K562 (cell line): Measurements from ENCODE around the gene SIDT1. TPM values are rescaled to one million over a fixed set of nuclear protein-coding genes. Genes with fewer than 3 reads are reported as not detected.

Experiments used
- ATAC-seq: fragments of 200-7000 bp; cut with Tn5 transposase; 3 replicates; pipeline ENCODE4 v1.9.1; 2020; ENCODE audit warnings: moderate library complexity
- BruUV-seq: library from RNA; stranded (reverse); fragments of 400-500 nt; replicated peaks from 2 replicates; lab custom pipeline; 2021; lab: Mats Ljungman, UMichigan
- CTCF ChIA-PET: fragments of 300-600 bp; formaldehyde crosslinking; extraction: SDS; loops from one replicate; lab custom pipeline; 2021; ENCODE audit warnings: low intra/inter-chr PET ratio; lab: Yijun Ruan, JAX
- POLR2A ChIA-PET: fragments of 300-600, 350-650 bp; sonication (Branson Sonifier 250); formaldehyde crosslinking; extraction: SDS; loops from one replicate; lab custom pipeline; 2021; ENCODE audit warnings: antibody characterized with exemption, inconsistent platforms; lab: Yijun Ruan, JAX
- DNase-seq, 4 experiments: peaks; one replicate each; pipeline versions ENCODE4 v3.0.0 to v3.0.0-alpha.2; 2011 to 2018; ENCODE audit warnings: low spot score in 3 of 4, mixed read lengths in 3 of 4; ENCODE audit errors: extremely low read depth in 1 of 4
- FAIRE-seq: peaks from 2 replicates; lab custom pipeline; 2011; peaks lifted over from hg19 to GRCh38; lab: Jason Lieb, UNC
- H2AFZ ChIP-seq: 2 replicates; pipeline ENCODE4 v1.6.0; 2011; ENCODE audit warnings: low read depth, low read length, control low read depth, inconsistent platforms
- H3K27ac ChIP-seq: fragments of 200-600 bp; 3 replicates; pipeline ENCODE4 v1.8.0; 2011; ENCODE audit warnings: low read depth, mild to moderate bottlenecking, control low read depth, inconsistent platforms, low read length, moderate library complexity, mixed read lengths; ENCODE audit errors: extremely low read depth
- H3K27me3 ChIP-seq, 2 experiments: fragments of 300-600 bp in 1 of 2; 2 replicates in 1 of 2; 3 replicates in 1 of 2; pipeline versions ENCODE4 v1.6.0 to v1.8.0; 2011; ENCODE audit warnings: inconsistent platforms in 2 of 2, low read length in 2 of 2, mild to moderate bottlenecking in 1 of 2, mixed read lengths in 1 of 2, moderate library complexity in 1 of 2; ENCODE audit not compliant: control insufficient read depth in 2 of 2, insufficient read depth in 2 of 2
- H3K36me3 ChIP-seq: fragments of 300-600 bp; 3 replicates; pipeline ENCODE4 v1.8.0; 2011; ENCODE audit warnings: mild to moderate bottlenecking, low read length, inconsistent platforms; ENCODE audit not compliant: control insufficient read depth, insufficient read depth
- H3K4me1 ChIP-seq, 2 experiments: fragments of 200-600 bp in 1 of 2; replicated peaks in 1 of 2; 2 replicates in 1 of 2; 3 replicates in 1 of 2; pipeline versions ENCODE4 v1.5.1 to v1.8.0; 2011; ENCODE audit warnings: inconsistent platforms in 2 of 2, low read length in 2 of 2, mild to moderate bottlenecking in 1 of 2, mixed read lengths in 1 of 2, moderate library complexity in 1 of 2; ENCODE audit not compliant: control insufficient read depth in 2 of 2, insufficient read depth in 2 of 2
- H3K4me2 ChIP-seq: 2 replicates; pipeline ENCODE4 v1.6.1; 2011; ENCODE audit warnings: low read length, control low read depth, inconsistent platforms, mixed read lengths; ENCODE audit not compliant: insufficient read depth
- H3K4me3 ChIP-seq: fragments of 200-600 bp; sonication (generic), shearing (Covaris generic); 2 replicates; pipeline ENCODE4 v1.5.1; 2016; ENCODE audit warnings: control low read depth, inconsistent platforms
- H3K79me2 ChIP-seq: fragments of 200-600 bp; 3 replicates; pipeline ENCODE4 v1.8.0; 2011; ENCODE audit warnings: low read length, inconsistent platforms; ENCODE audit not compliant: control insufficient read depth, insufficient read depth
- H3K9ac ChIP-seq, 2 experiments: 2 replicates each; pipeline versions ENCODE4 v1.6.0 to v1.6.1; 2011; ENCODE audit warnings: low read depth in 2 of 2, low read length in 2 of 2, control low read depth in 1 of 2, inconsistent platforms in 1 of 2, mild to moderate bottlenecking in 1 of 2, mixed read lengths in 1 of 2; ENCODE audit not compliant: insufficient read depth in 1 of 2
- H3K9me1 ChIP-seq: one replicate; pipeline ENCODE4 v1.6.0; 2011; ENCODE audit warnings: inconsistent platforms, mild to moderate bottlenecking, low read length, moderate library complexity; ENCODE audit not compliant: control insufficient read depth, insufficient read depth
- H3K9me3 ChIP-seq: replicated peaks from 2 replicates; pipeline ENCODE4 v1.5.1; 2011; ENCODE audit warnings: low read depth, low read length, inconsistent platforms; ENCODE audit not compliant: control insufficient read depth, insufficient read depth
- H4K20me1 ChIP-seq: replicated peaks from 2 replicates; pipeline ENCODE4 v1.6.1; 2011; ENCODE audit warnings: low read length, inconsistent platforms, mixed read lengths; ENCODE audit not compliant: control insufficient read depth, insufficient read depth
- CTBP1 ChIP-seq: fragments of 450-650 bp; IDR thresholded peaks from 2 replicates; pipeline ENCODE4 v1.6.1; 2016; ENCODE audit warnings: borderline replicate concordance
- HMG20A ChIP-seq: fragments of 450-650 bp; formaldehyde crosslinking; conservative IDR thresholded peaks from 2 replicates; pipeline ENCODE4 v1.4.0; 2020; ENCODE audit warnings: mild to moderate bottlenecking, mixed read lengths
- IFI16 ChIP-seq: fragments of 250-450 bp; sonication (Bioruptor Pico); IDR thresholded peaks from 2 replicates; pipeline ENCODE4 v2.1.2; 2022; ENCODE audit warnings: mild to moderate bottlenecking, inconsistent platforms
- MEF2A ChIP-seq: IDR thresholded peaks from 2 replicates; pipeline ENCODE4 v1.6.1; 2011; ENCODE audit warnings: low read depth, mild to moderate bottlenecking, low read length, moderate library complexity; ENCODE audit not compliant: control insufficient read depth
- MXI1 ChIP-seq: IDR thresholded peaks from 2 replicates; pipeline ENCODE4 v1.6.1; 2011; ENCODE audit warnings: low read depth, mild to moderate bottlenecking, improper control_type of control experiment, low read length
- NCOR1 ChIP-seq: fragments of 450-650 bp; IDR thresholded peaks from 2 replicates; pipeline ENCODE4 v1.6.1; 2016; ENCODE audit warnings: mild to moderate bottlenecking, moderate library complexity
- NR2C2 ChIP-seq, 2 experiments: fragments of 200-800 bp in 1 of 2; sonication (Bioruptor generic) in 1 of 2; sonication (generic) in 1 of 2; formaldehyde crosslinking in 1 of 2; IDR thresholded peaks; 2 replicates each; pipeline versions ENCODE4 v1.6.1 to v1.8.0; 2016 to 2022; ENCODE audit warnings: mild to moderate bottlenecking in 1 of 2, missing compliant biosample characterization in 1 of 2, missing genetic modification characterization in 1 of 2, missing genetic modification reagents in 1 of 2
- PML ChIP-seq: IDR thresholded peaks from 2 replicates; pipeline ENCODE4 v1.6.1; 2012; ENCODE audit warnings: low read length, inconsistent platforms
- PPARD ChIP-seq: fragments of 250-450 bp; sonication (Bioruptor Pico); IDR thresholded peaks from 2 replicates; pipeline ENCODE4 v1.8.0; 2022; ENCODE audit warnings: inconsistent platforms, mild to moderate bottlenecking, moderate library complexity
- RAD51 ChIP-seq: fragments of 450-650 bp; IDR thresholded peaks from 2 replicates; pipeline ENCODE4 v1.7.1; 2016; ENCODE audit warnings: low read depth, mild to moderate bottlenecking, borderline replicate concordance
- RHOXF2B ChIP-seq: fragments of 250-450 bp; sonication (Bioruptor Pico); conservative IDR thresholded peaks from 2 replicates; pipeline ENCODE4 v1.5.1; 2021
- SFPQ ChIP-seq: fragments of 200-400 bp; formaldehyde crosslinking; IDR thresholded peaks from 2 replicates; pipeline ENCODE4 v1.6.1; 2017; ENCODE audit warnings: mild to moderate bottlenecking, low read depth, low read length, moderate library complexity
- TAF15 ChIP-seq: fragments of 200-400 bp; formaldehyde crosslinking; IDR thresholded peaks from 2 replicates; pipeline ENCODE4 v1.6.1; 2017; ENCODE audit warnings: mild to moderate bottlenecking, low read depth, low read length, moderate library complexity
- ZBED1 ChIP-seq: IDR thresholded peaks from 2 replicates; pipeline ENCODE4 v1.6.1; 2014
- ZBTB8A ChIP-seq: fragments of 450-650 bp; IDR thresholded peaks from 2 replicates; pipeline ENCODE4 v1.6.1; 2018; ENCODE audit warnings: mild to moderate bottlenecking, moderate library complexity; ENCODE audit not compliant: partially characterized antibody
- ZNF57 ChIP-seq: fragments of 450-650 bp; formaldehyde crosslinking; IDR thresholded peaks from 2 replicates; pipeline ENCODE4 v1.4.0; 2020; ENCODE audit warnings: mild to moderate bottlenecking, moderate library complexity
- whole genome bisulfite sequencing: fragments of 100-300 bp; shearing (Covaris generic); methylation state at CpG from one replicate; pipeline ENCODE4 v1.1.6; 2016; ENCODE audit warnings: low coverage, mixed read lengths; ENCODE audit not compliant: insufficient coverage; ENCODE audit errors: missing lambda C conversion rate; 5-methylcytosine and 5-hydroxymethylcytosine counted together
- in situ Hi-C: fragments of 300-500 bp; cut with MboI; formaldehyde crosslinking; loops from 4 replicates; pipeline ENCODE4 v1.15.0; 2018; ENCODE audit warnings: inconsistent platforms, mixed read lengths
- intact Hi-C: fragments of 100-400 bp; cut with micrococcal nuclease; formaldehyde crosslinking; loops from 2 replicates; pipeline ENCODE4 v1.14.2; 2022
- polyA plus RNA-seq, 8 experiments: library from polyadenylated mRNA; depleted of rRNA in 4 of 8; stranded (reverse) in 5 of 8; unstranded in 3 of 8; fragments of >200 nt; fragmentation: Nextera tagmentation in 2 of 8; fragmentation: Illumina TruSeq in 1 of 8; extraction: Ambion mirVana in 2 of 8; extraction: Trizol in 1 of 8; gene quantifications; 2 replicates each; pipeline versions ENCODE4 v1.2.1 to v1.2.3, GENCODE V29; 2011 to 2014; ENCODE audit warnings: inconsistent platforms in 1 of 8, missing spikeins in 1 of 8
- total RNA-seq, 7 experiments: library from RNA; depleted of rRNA in 6 of 7; stranded (reverse); fragments of >200 nt in 6 of 7; fragmentation: Illumina TruSeq in 2 of 7; extraction: Trizol in 2 of 7; gene quantifications; 2 replicates each; pipeline versions ENCODE4 v1.2.1 to v1.2.3, GENCODE V29; 2011 to 2021; ENCODE audit warnings: low replicate concordance in 1 of 7
- TF ChIP-seq, protein P1 (sequence below): sonication (generic); formaldehyde crosslinking; IDR thresholded peaks from 2 replicates; pipeline ENCODE4 v1.8.0; 2022; ENCODE audit warnings: missing genetic modification reagents, mild to moderate bottlenecking, moderate library complexity, borderline replicate concordance

Gene SIDT1
- total and polyA plus RNA-seq, 9 of the 15 experiments (the other 6 are each of a cell fraction or from before 2014, with no cell fraction given) = not detected

- BruUV-seq = no TSS peak
- Histone ChIP-seq H3K9me1 (no peaks in the 10 kb centered on the region), H3K27me3 (no peaks in the 10 kb centered on the region), H3K9ac (no peak overlapping the region), H3K79me2 (no peaks in the 10 kb centered on the region), H3K4me3 (no peak overlapping the region), H3K4me1 (no peaks in the 10 kb centered on the region), H3K4me2 (no peak overlapping the region), H3K36me3 (no peaks in the 10 kb centered on the region), H3K27ac (no peak overlapping the region), H3K9me3 (no peaks in the 10 kb centered on the region; the same call in 1 of the 2 replicates), H2AFZ (no peak overlapping the region), H4K20me1 (no peaks in the 10 kb centered on the region)
- DNase-seq = no peak
- in situ Hi-C loops = no loop called here
- POLR2A ChIA-PET = interaction anchor here (0.5 to 0.6 kb wide), 2 partner anchors 173 to 890 kb away, joined by 3 read pairs; no protein-coding TSS in a partner anchor
- TF ChIP-seq MEF2A (no peak), ZNF57 (CRISPR knock-in tag) (no peak), HMG20A (CRISPR knock-in tag) (no peak), PPARD (CRISPR knock-in tag) (no peak), IFI16 (CRISPR knock-in tag) (no peak), MXI1 (no peak), PML (no peak), CTBP1 (no peak), RHOXF2B (CRISPR knock-in tag) (no peak), SFPQ (no peak), TAF15 (no peak), ZBTB8A (no peak), RAD51 (no peak), NR2C2 (CRISPR knock-in tag; IDR thresholded peaks at IDR 0.05) (no peak), NR2C2 (tag; IDR thresholded peaks at IDR 0.05) (no peak), ZBED1 (no peak), NCOR1 (no peak)
- TF ChIP-seq, protein P1, sequence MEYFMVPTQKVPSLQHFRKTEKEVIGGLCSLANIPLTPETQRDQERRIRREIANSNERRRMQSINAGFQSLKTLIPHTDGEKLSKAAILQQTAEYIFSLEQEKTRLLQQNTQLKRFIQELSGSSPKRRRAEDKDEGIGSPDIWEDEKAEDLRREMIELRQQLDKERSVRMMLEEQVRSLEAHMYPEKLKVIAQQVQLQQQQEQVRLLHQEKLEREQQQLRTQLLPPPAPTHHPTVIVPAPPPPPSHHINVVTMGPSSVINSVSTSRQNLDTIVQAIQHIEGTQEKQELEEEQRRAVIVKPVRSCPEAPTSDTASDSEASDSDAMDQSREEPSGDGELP (CRISPR knock-in tag) = no peak
- intact Hi-C loops = no loop called here
- WGBS = 53% methylated on average over 6 of the region's 6 CpGs
- CTCF ChIA-PET = no interaction called here
- FAIRE-seq = no peak
- ATAC-seq = no peak
These were observed 117.0 kb downstream of the SIDT1 start for GRCh38 chr3:113649174-113649845.
